Suprapubic skin (tissue), 4 donors: ENCODE measurements around the gene DPM3. TPM values are rescaled to one million over a fixed set of nuclear protein-coding genes. Genes with fewer than 3 reads are reported as not detected.
A peak's percentile ranks its signal among the peaks of the same experiment; 100 is the strongest.
"Not testable (repeated sequence)": the region's sequence is repeated elsewhere in the genome, so short reads cannot be mapped to it uniquely, and the experiment has no call there.

Experiments used
- DNase-seq, 2 donors: peaks; one replicate each; pipeline ENCODE4 v3.0.0-alpha.2; 2019; ENCODE audit warnings: low spot score in 2 of 2
- H3K27ac ChIP-seq: fragments of 200-600 bp; sonication (generic); one replicate; pipeline ENCODE4 v1.5.1; 2019
- H3K27me3 ChIP-seq: fragments of 200-600 bp; sonication (generic); one replicate; pipeline ENCODE4 v1.5.1; 2019
- H3K36me3 ChIP-seq: fragments of 200-600 bp; sonication (generic); one replicate; pipeline ENCODE4 v1.5.1; 2019
- H3K4me1 ChIP-seq: fragments of 200-600 bp; sonication (generic); one replicate; pipeline ENCODE4 v1.5.1; 2019
- H3K4me3 ChIP-seq: fragments of 200-600 bp; sonication (generic); one replicate; pipeline ENCODE4 v1.5.1; 2019; ENCODE audit warnings: mild to moderate bottlenecking
- H3K9me3 ChIP-seq: fragments of 200-600 bp; sonication (generic); one replicate; pipeline ENCODE4 v1.5.1; 2019
- EP300 ChIP-seq: sonication (generic); formaldehyde crosslinking; IDR thresholded peaks from one replicate; pipeline ENCODE4 v1.6.1; 2017; ENCODE audit warnings: antibody characterized with exemption
- POLR2A ChIP-seq, 2 donors: fragments of 450-650 bp; IDR thresholded peaks; one replicate each; pipeline ENCODE4 v1.6.1; 2017; ENCODE audit warnings: antibody characterized with exemption in 2 of 2, mild to moderate bottlenecking in 2 of 2, moderate library complexity in 2 of 2
- POLR2AphosphoS5 ChIP-seq, 3 donors: sonication (generic); formaldehyde crosslinking; IDR thresholded peaks; one replicate each; pipeline ENCODE4 v1.6.1; 2017; ENCODE audit warnings: antibody characterized with exemption in 3 of 3
- WGBS: methylation state at CpG from one replicate; pipeline ENCODE4 v1.1.5; 2018; 5-methylcytosine and 5-hydroxymethylcytosine counted together
- total RNA-seq, 4 donors: library from RNA; depleted of rRNA; stranded (reverse); fragments of >200 nt; gene quantifications; one replicate each; pipeline ENCODE4 v1.1.0, GENCODE V29; 2016
- TF ChIP-seq, protein P1 (sequence below), 2 donors: fragments of 200-600 bp in 1 of 2; fragments of 450-650 bp in 1 of 2; sonication (generic) in 1 of 2; IDR thresholded peaks; one replicate each; pipeline ENCODE4 v1.5.1; 2016 to 2019; ENCODE audit warnings: antibody characterized with exemption in 2 of 2, mild to moderate bottlenecking in 1 of 2, moderate library complexity in 1 of 2

Gene DPM3
- total RNA-seq, 4 donors from 2014 or later: 23.7 to 43.7 (median 30.2) TPM

DNA sequence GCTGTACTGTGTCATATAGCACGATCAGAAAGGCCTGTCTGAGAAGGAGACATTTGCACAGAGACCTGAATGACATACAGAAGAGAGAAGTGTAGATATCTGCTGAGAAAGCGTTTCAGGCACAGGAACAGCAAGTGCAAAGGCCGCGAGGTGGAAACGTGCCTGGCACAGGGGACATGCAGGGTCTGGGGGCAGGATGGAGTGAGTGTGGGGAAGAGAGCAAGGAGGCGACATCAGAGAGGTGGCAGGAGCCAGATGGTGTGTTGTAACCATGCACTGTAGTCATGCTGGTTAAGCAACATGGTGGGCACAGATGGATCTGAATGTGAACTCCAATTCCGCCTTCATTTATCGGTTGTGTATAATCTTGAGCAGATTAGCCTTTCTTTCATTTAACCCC lies 19.8 kb upstream of the DPM3 start:
- Histone ChIP-seq H3K27me3 (no peaks in the 10 kb centered on the region), H3K36me3 (no peaks in the 10 kb centered on the region), H3K4me1 (no peaks in the 10 kb centered on the region), H3K4me3 (no peak overlapping the region), H3K27ac (no peak overlapping the region), H3K9me3 (no peaks in the 10 kb centered on the region)
- WGBS: 81% methylated on average over 8 of the region's 8 CpGs
- no peak for TF ChIP-seq EP300
- TF ChIP-seq POLR2AphosphoS5 (IDR thresholded peaks at IDR 0.05): no peak
- TF ChIP-seq, protein P1, sequence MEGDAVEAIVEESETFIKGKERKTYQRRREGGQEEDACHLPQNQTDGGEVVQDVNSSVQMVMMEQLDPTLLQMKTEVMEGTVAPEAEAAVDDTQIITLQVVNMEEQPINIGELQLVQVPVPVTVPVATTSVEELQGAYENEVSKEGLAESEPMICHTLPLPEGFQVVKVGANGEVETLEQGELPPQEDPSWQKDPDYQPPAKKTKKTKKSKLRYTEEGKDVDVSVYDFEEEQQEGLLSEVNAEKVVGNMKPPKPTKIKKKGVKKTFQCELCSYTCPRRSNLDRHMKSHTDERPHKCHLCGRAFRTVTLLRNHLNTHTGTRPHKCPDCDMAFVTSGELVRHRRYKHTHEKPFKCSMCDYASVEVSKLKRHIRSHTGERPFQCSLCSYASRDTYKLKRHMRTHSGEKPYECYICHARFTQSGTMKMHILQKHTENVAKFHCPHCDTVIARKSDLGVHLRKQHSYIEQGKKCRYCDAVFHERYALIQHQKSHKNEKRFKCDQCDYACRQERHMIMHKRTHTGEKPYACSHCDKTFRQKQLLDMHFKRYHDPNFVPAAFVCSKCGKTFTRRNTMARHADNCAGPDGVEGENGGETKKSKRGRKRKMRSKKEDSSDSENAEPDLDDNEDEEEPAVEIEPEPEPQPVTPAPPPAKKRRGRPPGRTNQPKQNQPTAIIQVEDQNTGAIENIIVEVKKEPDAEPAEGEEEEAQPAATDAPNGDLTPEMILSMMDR (IDR thresholded peaks at IDR 0.05): no peak
- TF ChIP-seq POLR2A (IDR thresholded peaks at IDR 0.05): no peak
- DNase-seq: peak in 1 of 2 donors; percentile 9

DNA sequence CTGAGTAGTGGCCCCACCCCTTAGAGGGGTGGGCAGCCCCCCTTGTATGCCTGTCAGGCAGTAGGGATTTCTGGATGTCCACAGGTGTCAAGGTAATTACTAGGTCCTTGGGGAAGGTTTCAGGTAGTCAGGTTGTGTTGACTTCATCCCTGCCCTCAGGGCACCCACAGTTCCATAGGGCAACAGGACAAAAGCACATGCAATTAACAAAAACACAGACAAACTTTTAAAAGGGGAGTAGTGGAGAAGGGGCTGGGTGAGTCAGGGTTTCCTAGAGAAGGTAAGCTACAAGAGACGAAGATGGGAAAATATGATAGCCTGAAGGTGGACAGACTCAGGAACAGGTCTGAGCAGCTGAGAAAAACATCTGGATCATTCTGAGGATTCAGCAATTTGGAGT lies 18.7 kb upstream of the DPM3 start:
- Histone ChIP-seq H3K27me3 (no peaks in the 10 kb centered on the region), H3K27ac (no peak overlapping the region), H3K4me1 (no peaks in the 10 kb centered on the region), H3K9me3 (no peaks in the 10 kb centered on the region), H3K36me3 (no peaks in the 10 kb centered on the region), H3K4me3 (no peak overlapping the region)
- TF ChIP-seq EP300 (no peak), POLR2AphosphoS5 (IDR thresholded peaks at IDR 0.05) (no peak), POLR2A (IDR thresholded peaks at IDR 0.05) (no peak)
- TF ChIP-seq, protein P1 (IDR thresholded peaks at IDR 0.05): no peak
- peak in 1 of 2 donors; percentile 14 for DNase-seq
- WGBS: 53% methylated on average over 1 of the region's 1 CpG

DNA sequence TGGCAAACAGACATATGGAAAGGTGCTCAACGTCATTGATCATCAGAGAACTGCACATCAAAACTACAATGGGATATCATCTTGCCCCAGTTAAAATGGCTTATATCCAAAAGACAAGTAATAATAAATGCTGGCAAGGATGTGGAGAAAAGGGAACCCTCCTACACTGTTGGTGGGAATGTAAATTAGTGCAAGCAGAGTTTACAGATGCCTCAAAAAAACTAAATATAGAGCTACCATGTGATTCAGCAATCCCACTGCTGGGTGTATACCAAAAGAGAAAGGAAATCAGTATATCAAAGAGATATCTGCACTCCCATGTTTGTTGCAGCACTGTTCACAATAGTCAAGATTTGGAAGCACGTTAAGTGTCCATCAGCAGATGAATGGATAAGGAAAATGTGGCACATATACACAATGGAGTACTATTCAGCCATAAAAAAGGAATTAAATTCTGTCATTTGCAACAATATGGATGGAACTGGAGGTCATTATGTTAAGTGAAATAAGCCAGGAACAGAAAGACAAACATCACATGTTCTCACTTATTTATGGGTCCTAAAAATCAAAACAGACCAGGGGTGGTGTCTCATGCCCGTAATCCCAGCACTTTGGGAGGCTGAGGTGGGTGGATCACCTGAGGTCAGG lies 15.8 kb upstream of the DPM3 start:
- not testable (repeated sequence) for H3K4me3 ChIP-seq

DNA sequence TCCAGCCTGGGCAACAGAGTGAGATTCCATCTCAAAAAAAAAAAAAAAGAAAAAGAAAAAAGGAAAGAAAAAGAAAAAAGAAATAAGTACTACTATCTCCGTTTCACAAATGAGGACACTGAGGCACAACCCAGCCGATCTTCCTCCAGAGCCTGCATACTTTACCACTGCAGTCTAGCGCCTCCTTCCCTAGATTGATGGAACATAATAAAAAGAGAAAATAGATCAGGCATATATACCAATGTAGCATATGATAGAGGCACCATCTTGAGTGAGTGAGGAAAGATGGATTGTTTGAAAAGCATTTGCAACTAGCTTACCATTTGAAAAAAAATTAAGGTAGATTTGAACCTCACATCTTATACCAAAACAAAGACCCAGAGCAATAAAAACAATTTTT lies 5.2 kb upstream of the DPM3 start:
- no peak for DNase-seq
- no peak overlapping the region for H3K27ac ChIP-seq
- no peak overlapping the region for H3K4me3 ChIP-seq
- H3K27me3 ChIP-seq: peaks cover 3% of the 10 kb centered on the region
- H3K4me1 ChIP-seq: peaks cover 2% of the 10 kb centered on the region
- WGBS: 91% methylated on average over 3 of the region's 3 CpGs
- H3K36me3 ChIP-seq: no peaks in the 10 kb centered on the region
- no peak for TF ChIP-seq POLR2AphosphoS5 (IDR thresholded peaks at IDR 0.05)
- TF ChIP-seq POLR2A (IDR thresholded peaks at IDR 0.05): no peak
- TF ChIP-seq, protein P1 (IDR thresholded peaks at IDR 0.05): no peak
- no peak for TF ChIP-seq EP300
- no peaks in the 10 kb centered on the region for H3K9me3 ChIP-seq

More for the DNA sequence above, 15.8 kb upstream of the DPM3 start:
- not testable (repeated sequence) for H3K36me3 ChIP-seq, H3K27ac ChIP-seq, DNase-seq, H3K4me1 ChIP-seq, H3K27me3 ChIP-seq, H3K9me3 ChIP-seq
- 73% methylated on average over 3 of the region's 3 CpGs for WGBS

DNA sequence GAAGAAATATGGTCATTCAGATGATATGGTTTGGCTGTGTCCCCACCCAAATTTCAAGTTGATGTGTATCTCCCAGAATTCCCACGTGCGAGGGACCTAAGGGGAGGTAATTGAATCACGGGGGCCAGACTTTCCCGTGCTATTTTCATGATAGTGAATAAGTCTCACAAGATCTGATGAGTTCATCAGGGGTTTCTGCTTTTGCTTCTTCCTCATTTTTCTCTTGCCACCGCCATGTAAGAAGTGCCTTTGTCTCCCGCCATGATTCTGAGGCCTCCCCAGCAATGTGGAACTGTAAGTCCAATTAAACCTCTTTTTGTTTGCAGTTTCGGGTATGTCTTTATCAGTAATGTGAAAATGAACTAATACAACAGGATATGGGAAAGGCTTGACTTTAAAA lies 1.4 kb upstream of the DPM3 start:
- H3K4me3 ChIP-seq: no peak overlapping the region
- peaks cover 3% of the 10 kb centered on the region for H3K27me3 ChIP-seq
- 87% methylated on average over 7 of the region's 7 CpGs for WGBS
- H3K36me3 ChIP-seq: no peaks in the 10 kb centered on the region
- DNase-seq: peak in 1 of 2 donors; percentile 42
- H3K27ac ChIP-seq: no peak overlapping the region
- peaks cover 30% of the 10 kb centered on the region for H3K4me1 ChIP-seq
- H3K9me3 ChIP-seq: no peaks in the 10 kb centered on the region
- TF ChIP-seq EP300 (no peak), POLR2A (IDR thresholded peaks at IDR 0.05) (no peak), POLR2AphosphoS5 (IDR thresholded peaks at IDR 0.05) (no peak)
- TF ChIP-seq, protein P1 (IDR thresholded peaks at IDR 0.05): no peak

DNA sequence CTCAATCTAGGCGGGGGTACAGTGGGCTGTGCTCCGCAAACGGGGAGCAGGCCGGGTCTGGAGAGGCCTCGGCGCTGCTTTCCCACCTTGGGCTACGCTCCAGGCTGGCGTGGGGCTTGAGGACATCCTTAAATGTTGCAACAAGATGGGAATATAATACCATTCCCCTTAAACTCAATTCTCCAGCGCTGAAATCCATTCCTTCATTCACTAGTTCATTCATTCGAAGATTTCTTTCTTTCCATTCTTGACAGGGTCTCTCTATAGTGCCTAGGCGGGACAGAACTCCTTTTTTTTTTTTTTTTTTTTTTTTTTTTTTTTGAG lies 261 bp upstream of the DPM3 start:
- TF ChIP-seq EP300: no peak
- TF ChIP-seq POLR2A (IDR thresholded peaks at IDR 0.05): no peak
- TF ChIP-seq POLR2AphosphoS5 (IDR thresholded peaks at IDR 0.05): no peak
- TF ChIP-seq, protein P1 (IDR thresholded peaks at IDR 0.05): no peak
- H3K27me3 ChIP-seq: no peaks in the 10 kb centered on the region
- H3K4me1 ChIP-seq: peaks cover 32% of the 10 kb centered on the region
- peak overlapping the region; percentile 87 for H3K27ac ChIP-seq
- H3K36me3 ChIP-seq: no peaks in the 10 kb centered on the region
- peak overlapping the region; percentile 80 for H3K4me3 ChIP-seq
- H3K9me3 ChIP-seq: no peaks in the 10 kb centered on the region
- no peak for DNase-seq
- WGBS: 5% methylated on average over 11 of the region's 11 CpGs
